Measurements from ENCODE around the gene MARCHF4.

The MARCHF4 gene

GRCh38 chr2:216371721-216372702, at the start of gene MARCHF4:
Gene MARCHF4, minus strand, starts transcription at chr2:216372483. Its CDS starts 2,223 bp downstream, at chr2:216370260.
- DNase-seq (ENCODE audit: low read depth in 2 of 3, low spot score in 1 of 3) = peak; percentile 33 to 67 (median 50)

- no peak for DNase-seq (ENCODE audit: low read depth in 2 of 3, low spot score in 1 of 3)
These were observed 48.3 kb upstream of the MARCHF4 start for GRCh38 chr2:216420367-216421101.

GRCh38 chr2:216418981-216419380, 46.7 kb upstream of the MARCHF4 start:
- DNase-seq (ENCODE audit: low read depth in 2 of 3, low spot score in 1 of 3) = no peak

- no peak for DNase-seq (ENCODE audit: low read depth in 2 of 3, low spot score in 1 of 3)
These were observed 44.5 kb upstream of the MARCHF4 start for GRCh38 chr2:216416571-216417307.

- DNase-seq (ENCODE audit: low read depth in 2 of 3, low spot score in 1 of 3) = no peak
These were observed 43.3 kb upstream of the MARCHF4 start for GRCh38 chr2:216415541-216415940.

GRCh38 chr2:216414772-216415319, 42.6 kb upstream of the MARCHF4 start:
- no peak for DNase-seq (ENCODE audit: low read depth in 2 of 3, low spot score in 1 of 3)

GRCh38 chr2:216413882-216414281, 41.6 kb upstream of the MARCHF4 start:
- no peak for DNase-seq (ENCODE audit: low read depth in 2 of 3, low spot score in 1 of 3)

GRCh38 chr2:216412022-216412999, 40.0 kb upstream of the MARCHF4 start, which contains the start of gene SMARCAL1:
Gene SMARCAL1, plus strand, starts transcription at chr2:216412484. Its CDS starts 2,221 bp downstream, at chr2:216414705.
- peak; percentile 97 to 98 (median 98) for DNase-seq (ENCODE audit: low read depth in 2 of 3, low spot score in 1 of 3)

GRCh38 chr2:216410550-216410949, 38.3 kb upstream of the MARCHF4 start:
- DNase-seq (ENCODE audit: low read depth in 2 of 3, low spot score in 1 of 3) = no peak

GRCh38 chr2:216408426-216409290, 36.4 kb upstream of the MARCHF4 start:
- no peak for DNase-seq (ENCODE audit: low read depth in 2 of 3, low spot score in 1 of 3)

GRCh38 chr2:216406826-216407225, 34.5 kb upstream of the MARCHF4 start:
- no peak for DNase-seq (ENCODE audit: low read depth in 2 of 3, low spot score in 1 of 3)

- DNase-seq (ENCODE audit: low read depth in 2 of 3, low spot score in 1 of 3) = no peak
These were observed 33.3 kb upstream of the MARCHF4 start for GRCh38 chr2:216405588-216405987.

GRCh38 chr2:216404010-216404618, 31.8 kb upstream of the MARCHF4 start:
- peak; percentile 8 to 35 (median 33) for DNase-seq (ENCODE audit: low read depth in 2 of 3, low spot score in 1 of 3)

GRCh38 chr2:216402751-216403150, 30.5 kb upstream of the MARCHF4 start:
- no peak for DNase-seq (ENCODE audit: low read depth in 2 of 3, low spot score in 1 of 3)

- DNase-seq (ENCODE audit: low read depth in 2 of 3, low spot score in 1 of 3) = no peak
These were observed 27.3 kb upstream of the MARCHF4 start for GRCh38 chr2:216399621-216400020.

GRCh38 chr2:216394881-216395280, 22.6 kb upstream of the MARCHF4 start:
- no peak for DNase-seq (ENCODE audit: low read depth in 2 of 3, low spot score in 1 of 3)

GRCh38 chr2:216392945-216393840, 20.9 kb upstream of the MARCHF4 start:
- DNase-seq (ENCODE audit: low read depth in 2 of 3, low spot score in 1 of 3) = no peak

All from stimulated activated CD4-positive, alpha-beta T cell treated with anti-CD3 and anti-CD28 coated beads, Interleukin-12 subunit alpha, Interleukin-12 subunit beta, amount 100 ng/mL, for 48 hours (primary cell).